MM.1S (cell line): ENCODE results near the gene RANBP10.

Experiments
- DNase-seq: peaks from one replicate; pipeline ENCODE4 v3.0.0-alpha.2; 2015
- H2AFZ ChIP-seq: fragments of 300-600 bp; sonication (generic); 2 replicates; pipeline ENCODE4 v1.6.0; 2016; ENCODE audit warnings: antibody characterized with exemption, low read length
- H3F3A ChIP-seq: fragments of 300-600 bp; sonication (generic); 2 replicates; pipeline ENCODE4 v1.6.1; 2016; ENCODE audit warnings: mild to moderate bottlenecking, antibody characterized with exemption, low read length, moderate library complexity, mixed read lengths; ENCODE audit not compliant: insufficient read depth
- H3K27ac ChIP-seq: fragments of 300-600 bp; sonication (generic); 2 replicates; pipeline ENCODE4 v1.5.1; 2016; ENCODE audit warnings: mild to moderate bottlenecking, low read length
- H3K27me3 ChIP-seq: fragments of 300-600 bp; sonication (generic); replicated peaks from 2 replicates; pipeline ENCODE4 v1.6.0; 2016; ENCODE audit warnings: low read length; ENCODE audit not compliant: insufficient read depth
- H3K36me3 ChIP-seq: fragments of 300-600 bp; sonication (generic); replicated peaks from 2 replicates; pipeline ENCODE4 v1.6.1; 2016; ENCODE audit warnings: mild to moderate bottlenecking, low read length, mixed read lengths; ENCODE audit not compliant: insufficient read depth
- H3K4me1 ChIP-seq: fragments of 300-600 bp; sonication (generic); 2 replicates; pipeline ENCODE4 v1.6.1; 2016; ENCODE audit warnings: low read length, mixed read lengths
- H3K4me2 ChIP-seq: fragments of 300-600 bp; sonication (generic); 2 replicates; pipeline ENCODE4 v1.6.0; 2016; ENCODE audit warnings: low read depth, low read length
- H3K4me3 ChIP-seq: fragments of 300-600 bp; sonication (generic); 2 replicates; pipeline ENCODE4 v1.5.1; 2016; ENCODE audit warnings: low read length, mixed read lengths
- H3K79me2 ChIP-seq: fragments of 300-600 bp; sonication (generic); 2 replicates; pipeline ENCODE4 v1.6.1; 2016; ENCODE audit warnings: mixed run types, low read length, mixed read lengths
- H3K9ac ChIP-seq: fragments of 300-600 bp; sonication (generic); 2 replicates; pipeline ENCODE4 v1.6.1; 2016; ENCODE audit warnings: low read length, mixed read lengths
- H3K9me2 ChIP-seq: fragments of 300-600 bp; sonication (generic); replicated peaks from 2 replicates; pipeline ENCODE4 v1.6.1; 2016; ENCODE audit warnings: mild to moderate bottlenecking, low read length, mixed read lengths; ENCODE audit not compliant: insufficient read depth
- H3K9me3 ChIP-seq: fragments of 300-600 bp; sonication (generic); replicated peaks from 2 replicates; pipeline ENCODE4 v1.6.1; 2016; ENCODE audit warnings: mild to moderate bottlenecking, low read length, mixed read lengths; ENCODE audit not compliant: insufficient read depth
- H4K20me1 ChIP-seq: fragments of 300-600 bp; sonication (generic); 2 replicates; pipeline ENCODE4 v1.6.1; 2016; ENCODE audit warnings: mild to moderate bottlenecking, low read length, moderate library complexity, mixed read lengths; ENCODE audit not compliant: insufficient read depth
- EZH2 ChIP-seq: fragments of 300-600 bp; sonication (generic); optimal IDR thresholded peaks from 2 replicates; pipeline ENCODE3; 2017; ENCODE audit warnings: low read depth, mild to moderate bottlenecking, antibody characterized with exemption, low read length, mixed read lengths
- EZH2phosphoT487 ChIP-seq: fragments of 300-600 bp; sonication (generic); IDR thresholded peaks from 2 replicates; pipeline ENCODE4 v1.6.1; 2018; ENCODE audit warnings: antibody characterized with exemption, low read length
- TF ChIP-seq, protein P1 (sequence below): fragments of 300-600 bp; sonication (generic); IDR thresholded peaks from 2 replicates; pipeline ENCODE4 v1.5.1; 2016; ENCODE audit warnings: antibody characterized with exemption, low read length, mixed read lengths

RANBP10 gene

DNA sequence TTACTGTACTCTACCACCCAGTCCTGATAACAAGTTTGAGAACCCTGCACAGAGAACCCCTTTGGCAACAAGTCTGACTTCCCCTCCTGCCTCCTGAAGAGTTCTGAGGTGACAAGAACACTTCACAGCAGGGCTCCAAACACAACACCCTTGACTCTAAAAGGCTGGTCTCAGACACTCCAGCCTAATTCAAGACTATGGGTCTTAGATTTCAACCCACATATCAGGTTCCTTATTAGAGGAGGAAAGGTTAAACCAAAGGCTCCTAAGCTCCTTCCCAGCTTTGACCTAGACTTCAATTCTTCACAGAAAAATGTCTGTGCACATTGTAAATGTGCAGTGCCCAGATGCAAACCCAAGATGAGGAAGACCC lies 23.0 kb downstream of the RANBP10 start:
- peaks cover 41% of the 10 kb centered on the region for H3K79me2 ChIP-seq
- no peak overlapping the region for H2AFZ ChIP-seq
- no peaks in the 10 kb centered on the region for H3K9me2 ChIP-seq
- peaks cover 10% of the 10 kb centered on the region for H3K4me1 ChIP-seq
- H3F3A ChIP-seq, result no peaks in the 10 kb centered on the region
- H3K27me3 ChIP-seq, result no peaks in the 10 kb centered on the region
- H3K27ac ChIP-seq, result no peak overlapping the region
- H3K9ac ChIP-seq, result no peak overlapping the region
- H3K9me3 ChIP-seq, result no peaks in the 10 kb centered on the region
- TF ChIP-seq EZH2, result no peak
- no peak overlapping the region for H3K4me3 ChIP-seq
- no peaks in the 10 kb centered on the region for H4K20me1 ChIP-seq
- no peak overlapping the region for H3K4me2 ChIP-seq
- no peaks in the 10 kb centered on the region for H3K36me3 ChIP-seq
- DNase-seq, result no peak

DNA sequence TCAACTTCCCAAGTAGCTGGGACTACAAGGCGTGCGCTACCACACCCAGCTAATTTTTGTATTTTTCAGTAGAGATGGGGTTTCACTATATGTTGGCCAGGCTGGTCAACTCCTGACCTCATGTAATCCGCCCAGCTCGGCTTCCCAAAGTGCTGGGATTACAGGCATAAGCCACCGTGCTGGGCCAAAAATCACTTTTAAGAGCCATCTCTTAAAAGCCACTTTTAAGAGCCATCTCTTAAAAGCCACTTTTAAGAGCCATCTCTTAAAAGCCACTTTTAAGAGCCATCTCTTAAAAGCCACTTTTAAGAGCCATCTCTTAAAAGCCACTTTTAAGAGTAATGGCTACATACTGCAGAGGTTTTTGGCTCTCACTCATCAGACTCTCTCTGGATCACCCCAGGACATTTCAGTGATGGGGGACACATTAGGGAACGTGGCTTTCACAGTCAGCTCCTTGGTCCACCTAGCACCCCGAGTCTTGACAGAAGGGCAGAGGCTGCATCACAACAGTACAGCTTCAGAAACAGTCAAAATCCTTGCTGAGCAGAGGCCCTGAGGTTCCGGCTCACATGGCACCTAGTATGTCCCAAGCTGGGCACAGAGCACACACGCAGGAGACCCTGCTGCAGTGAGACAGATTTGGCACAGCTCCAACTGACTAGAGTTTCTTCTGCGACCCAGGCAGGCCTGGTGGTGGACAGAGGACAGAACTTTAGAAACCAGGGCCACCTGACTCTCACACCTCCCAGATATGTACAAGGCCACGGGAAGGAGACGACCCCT lies 23.6 kb downstream of the RANBP10 start:
- H3K36me3 ChIP-seq, result no peaks in the 10 kb centered on the region
- no peak for DNase-seq
- no peaks in the 10 kb centered on the region for H3K27me3 ChIP-seq
- H3K27ac ChIP-seq, result no peak overlapping the region
- no peaks in the 10 kb centered on the region for H3K9me2 ChIP-seq
- no peak overlapping the region for H3K9ac ChIP-seq
- no peak overlapping the region for H3K4me2 ChIP-seq
- peaks cover 10% of the 10 kb centered on the region for H3K4me1 ChIP-seq
- H3K9me3 ChIP-seq, result no peaks in the 10 kb centered on the region
- H2AFZ ChIP-seq, result no peak overlapping the region
- no peak overlapping the region for H3K4me3 ChIP-seq
- H3K79me2 ChIP-seq, result peaks cover 43% of the 10 kb centered on the region
- TF ChIP-seq, protein P1, sequence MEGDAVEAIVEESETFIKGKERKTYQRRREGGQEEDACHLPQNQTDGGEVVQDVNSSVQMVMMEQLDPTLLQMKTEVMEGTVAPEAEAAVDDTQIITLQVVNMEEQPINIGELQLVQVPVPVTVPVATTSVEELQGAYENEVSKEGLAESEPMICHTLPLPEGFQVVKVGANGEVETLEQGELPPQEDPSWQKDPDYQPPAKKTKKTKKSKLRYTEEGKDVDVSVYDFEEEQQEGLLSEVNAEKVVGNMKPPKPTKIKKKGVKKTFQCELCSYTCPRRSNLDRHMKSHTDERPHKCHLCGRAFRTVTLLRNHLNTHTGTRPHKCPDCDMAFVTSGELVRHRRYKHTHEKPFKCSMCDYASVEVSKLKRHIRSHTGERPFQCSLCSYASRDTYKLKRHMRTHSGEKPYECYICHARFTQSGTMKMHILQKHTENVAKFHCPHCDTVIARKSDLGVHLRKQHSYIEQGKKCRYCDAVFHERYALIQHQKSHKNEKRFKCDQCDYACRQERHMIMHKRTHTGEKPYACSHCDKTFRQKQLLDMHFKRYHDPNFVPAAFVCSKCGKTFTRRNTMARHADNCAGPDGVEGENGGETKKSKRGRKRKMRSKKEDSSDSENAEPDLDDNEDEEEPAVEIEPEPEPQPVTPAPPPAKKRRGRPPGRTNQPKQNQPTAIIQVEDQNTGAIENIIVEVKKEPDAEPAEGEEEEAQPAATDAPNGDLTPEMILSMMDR, result no peak
- TF ChIP-seq EZH2 (no peak), EZH2phosphoT487 (no peak)
- no peaks in the 10 kb centered on the region for H3F3A ChIP-seq
- H4K20me1 ChIP-seq, result no peaks in the 10 kb centered on the region

DNA sequence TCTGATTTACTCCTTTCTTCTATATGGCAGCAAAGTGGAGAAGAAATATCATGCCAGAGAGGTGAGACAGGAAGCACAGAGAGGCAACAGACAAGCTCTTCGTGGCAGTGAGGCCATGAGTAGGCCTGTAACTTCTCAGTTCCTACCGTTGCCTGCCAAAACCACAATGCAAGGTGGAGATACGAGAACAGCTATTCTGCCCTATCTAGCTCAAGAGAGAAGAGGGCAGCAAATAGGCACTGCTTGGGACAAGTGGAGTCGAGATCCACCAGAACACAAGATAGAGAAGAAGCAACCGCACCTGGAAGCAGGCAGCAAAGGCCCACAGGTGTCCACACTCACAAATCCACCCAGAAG lies 24.8 kb downstream of the RANBP10 start:
- Histone ChIP-seq H3K4me3 (no peak overlapping the region), H3K9ac (no peak overlapping the region), H3K27me3 (no peaks in the 10 kb centered on the region), H2AFZ (no peak overlapping the region), H3F3A (no peaks in the 10 kb centered on the region), H3K79me2 (peaks cover 37% of the 10 kb centered on the region), H3K4me2 (no peak overlapping the region), H4K20me1 (no peaks in the 10 kb centered on the region), H3K9me2 (no peaks in the 10 kb centered on the region), H3K4me1 (peaks cover 10% of the 10 kb centered on the region), H3K36me3 (no peaks in the 10 kb centered on the region), H3K9me3 (no peaks in the 10 kb centered on the region), H3K27ac (no peak overlapping the region)
- TF ChIP-seq EZH2phosphoT487 (no peak), EZH2 (no peak)
- TF ChIP-seq, protein P1, result no peak
- DNase-seq, result no peak

DNA sequence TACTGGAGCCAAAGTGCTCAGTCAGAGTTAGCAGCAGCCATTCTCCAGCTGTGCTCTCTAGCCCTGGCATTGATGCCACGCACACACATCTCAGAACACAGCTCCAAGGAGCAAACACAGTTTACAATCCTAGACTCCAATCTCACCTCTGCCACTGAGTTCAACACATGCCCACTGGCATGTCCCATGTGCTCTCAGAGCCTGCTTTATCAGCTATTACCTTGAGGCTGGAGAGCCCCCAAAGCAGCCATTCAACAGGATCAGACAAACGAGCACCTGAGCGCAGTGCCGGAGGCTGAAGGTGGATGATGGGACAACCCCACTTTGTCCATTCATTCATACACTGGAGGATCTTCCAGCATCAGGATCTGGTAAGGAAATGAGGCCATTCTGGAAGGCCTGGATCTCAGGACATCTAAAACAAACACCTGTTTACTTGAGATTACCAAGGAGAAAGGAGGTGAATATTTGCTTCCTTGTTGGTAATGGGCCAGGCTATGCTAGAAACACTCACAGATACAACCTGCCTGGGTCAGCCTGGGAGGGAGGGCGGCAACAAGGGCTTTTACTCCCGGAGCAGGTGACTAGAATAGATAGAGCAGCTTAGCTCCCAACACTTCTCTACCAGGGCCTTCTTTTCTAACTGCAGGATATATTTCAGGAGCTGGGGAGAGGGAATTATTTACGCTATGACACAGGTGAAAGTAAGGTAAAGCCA lies 25.4 kb downstream of the RANBP10 start:
- Histone ChIP-seq H3K4me2 (no peak overlapping the region), H3K4me1 (peaks cover 10% of the 10 kb centered on the region), H2AFZ (no peak overlapping the region), H3K9ac (no peak overlapping the region), H4K20me1 (no peaks in the 10 kb centered on the region), H3K4me3 (no peak overlapping the region), H3K9me3 (no peaks in the 10 kb centered on the region), H3F3A (no peaks in the 10 kb centered on the region), H3K36me3 (no peaks in the 10 kb centered on the region), H3K9me2 (no peaks in the 10 kb centered on the region), H3K79me2 (peaks cover 39% of the 10 kb centered on the region), H3K27ac (no peak overlapping the region), H3K27me3 (no peaks in the 10 kb centered on the region)
- DNase-seq, result no peak
- TF ChIP-seq EZH2 (no peak), EZH2phosphoT487 (no peak)
- TF ChIP-seq, protein P1, result no peak
